H1 (cell line): Measurements from ENCODE around the gene FAM171A1. TPM values are rescaled to one million over a fixed set of nuclear protein-coding genes. Genes with fewer than 3 reads are reported as not detected.

Experiments
- CTCF ChIA-PET: fragments of 300-600 bp; sonication (Branson Sonifier 250); formaldehyde crosslinking; loops from one replicate; lab custom pipeline; 2021; ENCODE audit not compliant: partially characterized antibody; lab: Charles Lee
- POLR2A ChIA-PET: fragments of 300-600 bp; sonication (Branson Sonifier 250); formaldehyde crosslinking; loops from one replicate; lab custom pipeline; 2021; ENCODE audit warnings: inconsistent platforms; ENCODE audit not compliant: partially characterized antibody; lab: Charles Lee
- DNase-seq, 2 experiments: peaks; one replicate each; pipeline versions ENCODE4 v3.0.0 to v3.0.0-alpha.2; 2010 to 2022; ENCODE audit warnings: low spot score in 2 of 2, low read depth in 1 of 2, mixed read lengths in 1 of 2
- FAIRE-seq: peaks from 2 replicates; lab custom pipeline; 2011; peaks lifted over from hg19 to GRCh38; lab: Jason Lieb, UNC
- H2AFZ ChIP-seq: 2 replicates; pipeline ENCODE4 v1.8.1; 2012; ENCODE audit warnings: low read length, inconsistent platforms
- H2AK5ac ChIP-seq: 2 replicates; pipeline ENCODE4 v1.6.1; 2013; ENCODE audit warnings: low read depth, low read length
- H2BK120ac ChIP-seq: replicated peaks from 2 replicates; pipeline ENCODE3; 2013; ENCODE audit warnings: low read depth, low read length, inconsistent platforms
- H2BK12ac ChIP-seq: 2 replicates; pipeline ENCODE4 v1.6.1; 2013; ENCODE audit warnings: low read depth, low read length
- H2BK15ac ChIP-seq: 2 replicates; pipeline ENCODE4 v1.6.1; 2013; ENCODE audit warnings: low read length
- H2BK20ac ChIP-seq: 2 replicates; pipeline ENCODE4 v1.6.1; 2013; ENCODE audit warnings: low read length
- H2BK5ac ChIP-seq: 2 replicates; pipeline ENCODE4 v1.6.1; 2013; ENCODE audit warnings: low read depth, low read length
- H3K14ac ChIP-seq: 2 replicates; pipeline ENCODE4 v1.6.1; 2013; ENCODE audit warnings: inconsistent platforms; ENCODE audit not compliant: insufficient read length
- H3K18ac ChIP-seq: 2 replicates; pipeline ENCODE4 v1.6.1; 2013; ENCODE audit warnings: low read length; ENCODE audit errors: extremely low read depth
- H3K23ac ChIP-seq: 2 replicates; pipeline ENCODE4 v1.6.1; 2013; ENCODE audit warnings: inconsistent platforms; ENCODE audit not compliant: insufficient read length
- H3K23me2 ChIP-seq: 2 replicates; pipeline ENCODE4 v1.6.1; 2013; ENCODE audit warnings: low read depth, low read length
- H3K27ac ChIP-seq: 2 replicates; pipeline ENCODE4 v1.6.1; 2011; ENCODE audit warnings: low read depth, low read length, inconsistent platforms
- H3K27me3 ChIP-seq, 4 experiments: replicated peaks in 1 of 4; 1 replicate in 1 of 4; 2 replicates in 3 of 4; pipeline versions ENCODE4 v1.6.1 to v1.8.1; 2011 to 2013; ENCODE audit warnings: low read length in 3 of 4, mild to moderate bottlenecking in 3 of 4, inconsistent platforms in 2 of 4, mixed read lengths in 2 of 4, moderate library complexity in 1 of 4; ENCODE audit not compliant: control insufficient read depth in 3 of 4, insufficient read depth in 3 of 4; ENCODE audit errors: extremely low read depth in 1 of 4
- H3K36me3 ChIP-seq, 4 experiments: 2 replicates each; pipeline versions ENCODE4 v1.6.1 to v1.8.1; 2011 to 2013; ENCODE audit warnings: mild to moderate bottlenecking in 4 of 4, low read length in 3 of 4, moderate library complexity in 2 of 4, control low read depth in 1 of 4, inconsistent platforms in 1 of 4; ENCODE audit not compliant: insufficient read depth in 4 of 4, control insufficient read depth in 2 of 4
- H3K4ac ChIP-seq: replicated peaks from 2 replicates; pipeline ENCODE3; 2013; ENCODE audit warnings: low read length, low read depth, mixed read lengths, inconsistent platforms; ENCODE audit not compliant: insufficient read length
- H3K4me1 ChIP-seq, 4 experiments: replicated peaks in 1 of 4; 1 replicate in 1 of 4; 2 replicates in 3 of 4; pipeline versions ENCODE4 v1.6.1 to v1.8.1; 2011 to 2013; ENCODE audit warnings: low read length in 3 of 4, inconsistent platforms in 2 of 4, mixed read lengths in 1 of 4; ENCODE audit not compliant: insufficient read depth in 4 of 4, control insufficient read depth in 3 of 4
- H3K4me2 ChIP-seq, 2 experiments: 2 replicates each; pipeline versions ENCODE4 v1.6.1 to v1.8.1; 2011 to 2013; ENCODE audit warnings: low read depth in 2 of 2, low read length in 2 of 2, control low read depth in 1 of 2, inconsistent platforms in 1 of 2, mild to moderate bottlenecking in 1 of 2; ENCODE audit not compliant: insufficient read depth in 1 of 2
- H3K4me3 ChIP-seq, 4 experiments: fragments of 200-600, 300-600 bp in 1 of 4; sonication (generic), shearing (Covaris generic), sonication (Bioruptor Twin) in 1 of 4; 2 replicates each; pipeline versions ENCODE4 v1.5.1 to v1.8.1; 2011 to 2016; ENCODE audit warnings: low read length in 4 of 4, low read depth in 3 of 4, control low read depth in 2 of 4, inconsistent platforms in 2 of 4, mild to moderate bottlenecking in 2 of 4, mixed read lengths in 1 of 4, moderate library complexity in 1 of 4; ENCODE audit not compliant: insufficient read depth in 2 of 4; ENCODE audit errors: extremely low read depth in 1 of 4
- H3K56ac ChIP-seq: replicated peaks from 2 replicates; pipeline ENCODE3; 2013; ENCODE audit warnings: low read depth, mild to moderate bottlenecking, mixed read lengths, low read length, inconsistent platforms; ENCODE audit not compliant: insufficient read length
- H3K79me1 ChIP-seq: 2 replicates; pipeline ENCODE4 v1.6.1; 2013; ENCODE audit warnings: low read depth, low read length, control low read depth
- H3K79me2 ChIP-seq, 2 experiments: 2 replicates each; pipeline versions ENCODE4 v1.6.1 to v1.8.1; 2012 to 2013; ENCODE audit warnings: low read length in 2 of 2, mild to moderate bottlenecking in 2 of 2, inconsistent platforms in 1 of 2; ENCODE audit not compliant: insufficient read depth in 2 of 2, control insufficient read depth in 1 of 2
- H3K9ac ChIP-seq, 4 experiments: replicated peaks in 1 of 4; 1 replicate in 1 of 4; 2 replicates in 3 of 4; pipeline versions ENCODE4 v1.6.1 to v1.8.1; 2011 to 2013; ENCODE audit warnings: low read depth in 3 of 4, low read length in 3 of 4, control low read depth in 2 of 4, mild to moderate bottlenecking in 2 of 4, moderate library complexity in 2 of 4, inconsistent platforms in 1 of 4; ENCODE audit errors: extremely low read depth in 1 of 4
- H3K9me3 ChIP-seq, 2 experiments: 2 replicates each; pipeline versions ENCODE4 v1.6.1 to v1.8.1; 2012 to 2013; ENCODE audit warnings: mild to moderate bottlenecking in 2 of 2, moderate library complexity in 2 of 2, control low read depth in 1 of 2, inconsistent platforms in 1 of 2, low read depth in 1 of 2, low read length in 1 of 2, mixed read lengths in 1 of 2; ENCODE audit not compliant: insufficient read depth in 2 of 2
- H4K20me1 ChIP-seq, 2 experiments: replicated peaks in 1 of 2; 2 replicates each; pipeline versions ENCODE3 to v1.8.1; 2011 to 2013; ENCODE audit warnings: inconsistent platforms in 2 of 2, low read length in 2 of 2, mild to moderate bottlenecking in 1 of 2; ENCODE audit not compliant: insufficient read depth in 2 of 2, control insufficient read depth in 1 of 2
- H4K5ac ChIP-seq: 2 replicates; pipeline ENCODE4 v1.6.1; 2013; ENCODE audit warnings: low read length, low read depth, mixed read lengths, inconsistent platforms; ENCODE audit not compliant: insufficient read length
- H4K8ac ChIP-seq: 2 replicates; pipeline ENCODE4 v1.8.0; 2013; ENCODE audit warnings: mild to moderate bottlenecking, moderate library complexity, low read length, inconsistent platforms; ENCODE audit not compliant: insufficient read depth; ENCODE audit errors: extremely low read depth
- H4K91ac ChIP-seq: replicated peaks from 2 replicates; pipeline ENCODE3; 2013; ENCODE audit warnings: low read length, mixed read lengths, inconsistent platforms; ENCODE audit not compliant: insufficient read length
- BRCA1 ChIP-seq: IDR thresholded peaks from 2 replicates; pipeline ENCODE4 v1.6.1; 2012; ENCODE audit warnings: low read depth, low read length, improper control_type of control experiment
- CBX5 ChIP-seq: fragments of 300-800, 300-1000 bp; sonication (generic); IDR thresholded peaks from 2 replicates; pipeline ENCODE4 v1.7.1; 2016; ENCODE audit warnings: antibody characterized with exemption, low read length, low read depth
- CEBPB ChIP-seq: IDR thresholded peaks from 2 replicates; pipeline ENCODE4 v1.6.1; 2012; ENCODE audit warnings: low read depth, low read length
- CHD1 ChIP-seq: IDR thresholded peaks from 2 replicates; pipeline ENCODE4 v1.6.1; 2012; ENCODE audit warnings: low read depth, low read length, improper control_type of control experiment
- CHD2 ChIP-seq: IDR thresholded peaks from 2 replicates; pipeline ENCODE4 v1.6.1; 2012; ENCODE audit warnings: low read length, improper control_type of control experiment
- EZH2 ChIP-seq: fragments of 200-600 bp; sonication (generic); IDR thresholded peaks from 2 replicates; pipeline ENCODE4 v1.7.1; 2012; ENCODE audit warnings: low read depth, mild to moderate bottlenecking, moderate library complexity, low read length, inconsistent platforms; ENCODE audit not compliant: severe bottlenecking
- HDAC6 ChIP-seq: IDR thresholded peaks from one replicate; pipeline ENCODE4 v1.7.1; 2012; ENCODE audit warnings: low read depth, mild to moderate bottlenecking, inconsistent platforms, low read length, moderate library complexity
- KDM5A ChIP-seq: fragments of 200-600 bp; IDR thresholded peaks from 2 replicates; pipeline ENCODE4 v1.7.1; 2012; ENCODE audit warnings: mild to moderate bottlenecking, low read length, inconsistent platforms, mixed read lengths
- PHF8 ChIP-seq: fragments of 200-600 bp; sonication (generic); conservative IDR thresholded peaks from 2 replicates; pipeline ENCODE4 v1.7.1; 2012; ENCODE audit warnings: low read depth, mild to moderate bottlenecking, inconsistent platforms, low read length, moderate library complexity
- POLR2AphosphoS5 ChIP-seq: IDR thresholded peaks from 2 replicates; pipeline ENCODE4 v1.6.1; 2011; ENCODE audit warnings: low read depth, low read length
- SIX5 ChIP-seq: IDR thresholded peaks from 2 replicates; pipeline ENCODE4 v1.6.1; 2011; ENCODE audit warnings: mild to moderate bottlenecking, low read depth, low read length
- SP1 ChIP-seq: IDR thresholded peaks from 2 replicates; pipeline ENCODE4 v1.6.1; 2011; ENCODE audit warnings: low read depth, low read length
- TAF1 ChIP-seq: IDR thresholded peaks from 2 replicates; pipeline ENCODE4 v1.6.1; 2011; ENCODE audit warnings: mild to moderate bottlenecking, low read depth, low read length
- ZNF274 ChIP-seq: IDR thresholded peaks from 2 replicates; pipeline ENCODE4 v1.7.0; 2012; ENCODE audit warnings: low read length, borderline replicate concordance; ENCODE audit errors: extremely low read depth
- WGBS, 2 experiments: shearing (Covaris generic) in 1 of 2; methylation state at CpG; one replicate each; pipeline versions ENCODE4 v1.1.6 to v1.1.7; 2013 to 2015; ENCODE audit warnings: low lambda C conversion rate in 2 of 2, mixed read lengths in 2 of 2, inconsistent platforms in 1 of 2, low coverage in 1 of 2, missing lambda C conversion rate in 1 of 2; ENCODE audit not compliant: insufficient replicate concordance in 2 of 2, insufficient coverage in 1 of 2, insufficient read length in 1 of 2; ENCODE audit errors: extremely low coverage in 1 of 2, missing lambda C conversion rate in 1 of 2; 5-methylcytosine and 5-hydroxymethylcytosine counted together
- polyA plus RNA-seq, 7 experiments: library from polyadenylated mRNA; depleted of rRNA in 3 of 7; stranded (reverse) in 5 of 7; unstranded in 2 of 7; fragments of >200 nt in 5 of 7; fragments of 200-250 nt in 2 of 7; gene quantifications; 1 replicate in 5 of 7; 2 replicates in 1 of 7; 4 replicates in 1 of 7; pipeline versions ENCODE4 v1.2.1 to v1.2.3, GENCODE V29; 2011 to 2013; ENCODE audit warnings: missing spikeins in 2 of 7, mixed read lengths in 2 of 7
- total RNA-seq: library from RNA; stranded (reverse); fragmentation: NEBNext Ultra II Directional; extraction: Animal tissue kit (Norgen Biotek cat#: 25700); gene quantifications from 2 replicates; pipeline ENCODE4 v1.2.1, GENCODE V29; 2021

FAM171A1 gene
- total and polyA plus RNA-seq, 2 of the 8 experiments (the other 6 are each of a cell fraction or from before 2014, with no cell fraction given): 26.6 to 42.1 TPM

DNA sequence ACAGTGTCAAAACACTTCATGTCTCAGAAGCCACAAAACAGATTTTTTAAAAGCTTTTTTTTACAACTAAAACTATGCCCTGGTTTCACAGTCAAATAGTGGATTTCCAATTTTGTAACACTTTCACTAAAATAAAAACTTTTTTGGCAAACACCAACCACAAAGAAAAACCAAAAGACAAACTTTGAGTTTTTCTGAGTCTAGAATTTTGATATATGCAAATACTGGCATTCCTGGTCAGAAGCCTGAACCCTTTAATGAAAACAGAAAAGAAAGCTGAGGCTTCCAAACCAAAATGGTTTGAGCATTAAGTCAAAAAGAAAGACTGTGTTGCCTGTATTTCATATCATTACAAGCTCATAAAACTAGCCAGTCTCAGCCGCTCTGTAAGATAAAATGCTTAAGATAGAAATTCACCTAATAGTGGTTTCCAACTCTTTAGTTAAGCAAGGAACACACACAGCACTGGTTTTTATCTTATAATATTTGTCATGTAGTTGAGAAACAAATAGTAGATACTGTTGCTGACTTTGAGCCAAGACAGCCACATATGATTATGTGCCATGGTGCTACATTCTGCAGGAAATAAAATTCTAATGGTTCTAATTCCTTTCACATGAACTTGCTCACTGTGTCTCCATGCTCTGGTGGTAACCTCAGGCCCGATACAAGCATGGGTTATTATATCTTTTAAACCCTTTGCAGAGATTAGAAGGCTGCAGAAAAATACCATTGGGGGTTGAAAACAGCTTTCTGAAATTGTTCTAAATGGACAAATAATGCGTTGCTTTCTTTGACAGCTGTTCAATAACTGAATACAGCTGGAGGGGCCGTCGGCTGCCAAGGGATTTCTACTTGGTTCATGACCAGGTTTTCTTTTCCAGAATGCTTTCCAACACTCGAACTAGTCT, 49.4 kb downstream of the FAM171A1 start:
- no peak overlapping the region for H3K4me3 ChIP-seq
- H3K9me3 ChIP-seq: no peaks in the 10 kb centered on the region
- H3K79me2 ChIP-seq: peaks cover 0 to 7% of the 10 kb centered on the region in 2 experiments; a peak in 1 of 4 replicates
- no peak overlapping the region for H2BK12ac ChIP-seq
- no peak for FAIRE-seq
- H3K56ac ChIP-seq: no peak overlapping the region
- no peak overlapping the region for H4K8ac ChIP-seq
- POLR2A ChIA-PET: no interaction called here
- H3K4ac ChIP-seq: no peak overlapping the region
- no peak overlapping the region for H2BK20ac ChIP-seq
- no peak overlapping the region for H4K91ac ChIP-seq
- WGBS, 2 experiments: 87% methylated on average over 6 of the region's 6 CpGs; no CpG with 5 or more reads in 1 of the 2 experiments
- H3K27ac ChIP-seq: no peak overlapping the region
- no peaks in the 10 kb centered on the region for H3K23me2 ChIP-seq
- no peak overlapping the region for H3K9ac ChIP-seq
- H3K4me2 ChIP-seq: no peak overlapping the region
- no peak overlapping the region for H2AFZ ChIP-seq
- CTCF ChIA-PET: no interaction called here
- H2BK15ac ChIP-seq: no peak overlapping the region
- no peak overlapping the region for H4K5ac ChIP-seq
- no peak overlapping the region for H2BK120ac ChIP-seq
- H3K23ac ChIP-seq: no peak overlapping the region
- DNase-seq: no peak
- peaks cover 0 to 3% (median 0%) of the 10 kb centered on the region in 4 experiments; a peak in 1 of 7 replicates for H3K4me1 ChIP-seq
- H3K18ac ChIP-seq: no peak overlapping the region
- H3K36me3 ChIP-seq: no peaks in the 10 kb centered on the region
- H2BK5ac ChIP-seq: no peak overlapping the region
- H2AK5ac ChIP-seq: no peak overlapping the region
- no peak overlapping the region for H3K14ac ChIP-seq
- no peaks in the 10 kb centered on the region for H4K20me1 ChIP-seq
- no peak for TF ChIP-seq EZH2
- TF ChIP-seq TAF1: no peak
- no peak for TF ChIP-seq CHD1
- no peak for TF ChIP-seq PHF8
- no peak for TF ChIP-seq HDAC6
- TF ChIP-seq SP1: no peak
- no peak for TF ChIP-seq CHD2
- no peak for TF ChIP-seq CBX5
- no peak for TF ChIP-seq CEBPB
- TF ChIP-seq BRCA1: no peak
- no peak for TF ChIP-seq SIX5
- TF ChIP-seq ZNF274: no peak
- no peak for TF ChIP-seq POLR2AphosphoS5
- TF ChIP-seq KDM5A: no peak
- H3K79me1 ChIP-seq: peaks cover 3% of the 10 kb centered on the region; the same call in 1 of the 2 replicates
- no peaks in the 10 kb centered on the region for H3K27me3 ChIP-seq
